Hepatocyte (in vitro differentiated cells): Measurements from ENCODE around the gene PLA2G4F.

Experiments
- CTCF ChIP-seq: fragments of 200-600 bp; sonication (generic); IDR thresholded peaks from 2 replicates; pipeline ENCODE4 v1.5.1; 2016; ENCODE audit warnings: antibody characterized with exemption, mild to moderate bottlenecking; ENCODE audit not compliant: poor library complexity
- EZH2 ChIP-seq: fragments of 200-600 bp; sonication (generic); IDR thresholded peaks from 2 replicates; pipeline ENCODE4 v1.6.1; 2016; ENCODE audit warnings: antibody characterized with exemption, mild to moderate bottlenecking, borderline replicate concordance
- EZH2phosphoT487 ChIP-seq: fragments of 200-600 bp; sonication (generic); IDR thresholded peaks from one replicate; pipeline ENCODE4 v1.6.1; 2018; ENCODE audit warnings: antibody characterized with exemption, mild to moderate bottlenecking, low read depth, moderate library complexity; ENCODE audit not compliant: unreplicated experiment, severe bottlenecking

- TF ChIP-seq EZH2phosphoT487 (no peak), CTCF (no peak), EZH2 (no peak)
Observed at GRCh38 chr15:42133356-42133755, 23.1 kb downstream of the PLA2G4F start.
